ENCODE data around the gene VPS39.

- TF ChIP-seq, protein P1, sequence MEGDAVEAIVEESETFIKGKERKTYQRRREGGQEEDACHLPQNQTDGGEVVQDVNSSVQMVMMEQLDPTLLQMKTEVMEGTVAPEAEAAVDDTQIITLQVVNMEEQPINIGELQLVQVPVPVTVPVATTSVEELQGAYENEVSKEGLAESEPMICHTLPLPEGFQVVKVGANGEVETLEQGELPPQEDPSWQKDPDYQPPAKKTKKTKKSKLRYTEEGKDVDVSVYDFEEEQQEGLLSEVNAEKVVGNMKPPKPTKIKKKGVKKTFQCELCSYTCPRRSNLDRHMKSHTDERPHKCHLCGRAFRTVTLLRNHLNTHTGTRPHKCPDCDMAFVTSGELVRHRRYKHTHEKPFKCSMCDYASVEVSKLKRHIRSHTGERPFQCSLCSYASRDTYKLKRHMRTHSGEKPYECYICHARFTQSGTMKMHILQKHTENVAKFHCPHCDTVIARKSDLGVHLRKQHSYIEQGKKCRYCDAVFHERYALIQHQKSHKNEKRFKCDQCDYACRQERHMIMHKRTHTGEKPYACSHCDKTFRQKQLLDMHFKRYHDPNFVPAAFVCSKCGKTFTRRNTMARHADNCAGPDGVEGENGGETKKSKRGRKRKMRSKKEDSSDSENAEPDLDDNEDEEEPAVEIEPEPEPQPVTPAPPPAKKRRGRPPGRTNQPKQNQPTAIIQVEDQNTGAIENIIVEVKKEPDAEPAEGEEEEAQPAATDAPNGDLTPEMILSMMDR (IDR thresholded peaks at IDR 0.05), result no peak
- no peak for TF ChIP-seq MAX (IDR thresholded peaks at IDR 0.05; ENCODE audit: low read depth)
- no peak for TF ChIP-seq JUND (IDR thresholded peaks at IDR 0.05)
- TF ChIP-seq MEF2A (IDR thresholded peaks at IDR 0.05; ENCODE audit: borderline replicate concordance, low read depth), result no peak
- no peak for TF ChIP-seq YY1 (IDR thresholded peaks at IDR 0.05; ENCODE audit: low read depth)
- no peak for TF ChIP-seq TAF1 (IDR thresholded peaks at IDR 0.05; ENCODE audit: borderline replicate concordance, low read depth, low read length)
- TF ChIP-seq RAD21 (IDR thresholded peaks at IDR 0.05; ENCODE audit: low read length), result no peak
These were observed 86.4 kb downstream of the VPS39 start for GRCh38 chr15:42121682-42122081.
